Keratinocyte (primary cell): Measurements from ENCODE around the gene SIGLEC11.
"Not testable (repeated sequence)": the region's sequence is repeated elsewhere in the genome, so short reads cannot be mapped to it uniquely, and the experiment has no call there.

Experiments used
- EZH2 ChIP-seq: IDR thresholded peaks from one replicate; pipeline ENCODE4 v1.6.1; 2012; ENCODE audit warnings: inconsistent platforms, mild to moderate bottlenecking, low read length, moderate library complexity
- TF ChIP-seq, protein P1 (sequence below), 3 experiments: IDR thresholded peaks in 1 of 3; conservative IDR thresholded peaks in 1 of 3; optimal IDR thresholded peaks in 1 of 3; 2 replicates in 2 of 3; 3 replicates in 1 of 3; pipeline versions ENCODE3 to v1.5.1; 2011; ENCODE audit warnings: low read length in 3 of 3, mild to moderate bottlenecking in 3 of 3, moderate library complexity in 2 of 3, control low read depth in 1 of 3, inconsistent platforms in 1 of 3; ENCODE audit not compliant: insufficient read depth in 2 of 3; ENCODE audit errors: extremely low read depth in 1 of 3

DNA sequence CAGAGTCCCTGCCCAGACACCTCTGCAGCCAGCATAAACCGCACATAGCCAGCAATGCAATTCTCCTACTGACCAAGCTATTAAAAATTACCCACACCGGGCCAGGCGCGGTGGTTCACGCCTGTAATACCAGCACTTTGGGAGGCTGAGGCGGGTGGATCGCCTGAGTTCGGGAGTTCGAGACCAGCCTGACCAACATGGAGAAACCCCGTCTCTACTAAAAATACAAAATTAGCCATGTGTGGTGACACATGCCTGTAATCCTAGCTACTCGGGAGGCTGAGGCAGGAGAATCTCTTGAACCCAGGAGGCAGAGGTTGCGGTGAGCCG is 36.1 kb downstream of the SIGLEC11 start:
- TF ChIP-seq, protein P1, sequence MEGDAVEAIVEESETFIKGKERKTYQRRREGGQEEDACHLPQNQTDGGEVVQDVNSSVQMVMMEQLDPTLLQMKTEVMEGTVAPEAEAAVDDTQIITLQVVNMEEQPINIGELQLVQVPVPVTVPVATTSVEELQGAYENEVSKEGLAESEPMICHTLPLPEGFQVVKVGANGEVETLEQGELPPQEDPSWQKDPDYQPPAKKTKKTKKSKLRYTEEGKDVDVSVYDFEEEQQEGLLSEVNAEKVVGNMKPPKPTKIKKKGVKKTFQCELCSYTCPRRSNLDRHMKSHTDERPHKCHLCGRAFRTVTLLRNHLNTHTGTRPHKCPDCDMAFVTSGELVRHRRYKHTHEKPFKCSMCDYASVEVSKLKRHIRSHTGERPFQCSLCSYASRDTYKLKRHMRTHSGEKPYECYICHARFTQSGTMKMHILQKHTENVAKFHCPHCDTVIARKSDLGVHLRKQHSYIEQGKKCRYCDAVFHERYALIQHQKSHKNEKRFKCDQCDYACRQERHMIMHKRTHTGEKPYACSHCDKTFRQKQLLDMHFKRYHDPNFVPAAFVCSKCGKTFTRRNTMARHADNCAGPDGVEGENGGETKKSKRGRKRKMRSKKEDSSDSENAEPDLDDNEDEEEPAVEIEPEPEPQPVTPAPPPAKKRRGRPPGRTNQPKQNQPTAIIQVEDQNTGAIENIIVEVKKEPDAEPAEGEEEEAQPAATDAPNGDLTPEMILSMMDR (optimal IDR thresholded peaks at IDR 0.05 in 1 of 3, IDR thresholded peaks at IDR 0.05 in 1 of 3, conservative IDR thresholded peaks at IDR 0.05 in 1 of 3; ENCODE audit: extremely low read depth in 1 of 3, insufficient read depth in 2 of 3, low read length in 3 of 3): not testable (repeated sequence)
- not testable (repeated sequence) for TF ChIP-seq EZH2
